IPS DF 4.7 (cell line): Measurements from ENCODE around the gene SLC38A3.
"Not testable (repeated sequence)": the region's sequence is repeated elsewhere in the genome, so short reads cannot be mapped to it uniquely, and the experiment has no call there.

ENCODE experiments used
- DNase-seq: peaks from one replicate; pipeline ENCODE4 v3.0.0-alpha.2; 2013; ENCODE audit warnings: low spot score; ENCODE audit errors: extremely low read depth

The SLC38A3 gene

DNA sequence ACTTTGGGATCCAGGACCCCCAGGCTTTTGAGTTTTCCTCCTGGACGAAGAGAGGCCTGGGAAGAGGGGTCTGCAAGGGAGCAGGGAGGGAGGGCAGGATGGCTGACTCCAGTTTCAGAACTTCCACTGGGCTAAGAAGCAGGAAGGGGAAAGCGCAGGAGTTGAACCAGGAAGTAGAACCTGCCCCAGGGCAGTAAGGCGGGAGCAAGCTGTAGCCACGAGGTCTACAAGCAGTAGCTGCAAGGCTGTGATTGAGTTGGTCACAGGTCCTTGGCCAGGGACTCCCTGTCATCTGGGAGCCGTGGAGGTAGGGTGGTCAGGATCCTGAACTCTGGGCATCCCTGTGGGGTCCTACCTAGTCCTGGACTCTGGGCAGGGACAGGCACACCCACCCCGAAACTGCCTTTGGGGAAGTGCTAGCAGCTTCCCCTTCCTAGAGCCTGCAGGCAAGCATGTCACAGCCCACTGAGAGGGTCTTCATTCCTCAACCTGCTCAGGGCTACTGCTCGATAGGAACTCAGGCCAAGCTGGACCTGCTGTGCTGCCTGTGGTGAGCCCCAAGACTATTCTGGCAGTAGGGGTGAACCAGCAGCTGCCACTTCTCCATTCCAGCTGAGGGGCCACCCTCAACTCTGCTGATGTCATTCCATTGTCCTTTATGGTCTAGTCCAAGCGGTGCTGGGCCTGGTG lies 25.2 kb downstream of the SLC38A3 start:
- DNase-seq: no peak

DNA sequence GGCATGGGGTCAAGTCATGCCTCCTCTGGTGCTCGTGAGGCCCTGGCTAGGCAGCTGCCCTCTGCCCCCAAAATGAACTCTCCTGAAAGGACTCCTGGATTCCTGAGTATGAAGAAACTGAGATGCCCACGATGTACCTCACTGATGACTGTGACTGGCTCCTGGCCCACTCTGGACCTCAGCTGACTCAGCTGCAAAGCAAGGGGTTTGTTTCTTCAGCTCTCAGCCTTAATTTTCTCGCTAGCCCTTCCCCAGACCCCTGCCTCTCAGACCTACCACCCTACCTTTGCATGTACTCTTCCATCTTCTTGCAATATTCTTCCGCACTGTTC lies 25.7 kb downstream of the SLC38A3 start:
- DNase-seq: no peak

DNA sequence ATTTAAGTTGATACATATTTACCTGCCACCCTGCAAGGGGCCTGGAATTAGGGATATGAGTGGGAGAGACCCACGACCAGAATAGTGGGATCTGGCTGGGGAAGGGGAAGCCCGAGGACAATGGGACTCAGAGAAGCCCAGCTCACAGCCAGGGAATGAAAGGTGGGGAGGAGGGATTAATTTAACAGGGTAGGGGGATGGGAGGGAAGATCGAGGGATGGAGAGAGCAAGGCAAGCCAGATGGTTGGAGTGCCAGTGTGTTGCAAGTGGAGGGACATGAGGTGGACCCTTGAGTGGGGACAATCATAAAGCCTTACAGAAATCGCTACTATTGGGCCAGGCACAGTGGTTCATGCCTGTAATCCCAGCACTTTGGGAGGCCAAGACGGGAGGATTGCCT lies 26.5 kb downstream of the SLC38A3 start:
- DNase-seq: no peak

DNA sequence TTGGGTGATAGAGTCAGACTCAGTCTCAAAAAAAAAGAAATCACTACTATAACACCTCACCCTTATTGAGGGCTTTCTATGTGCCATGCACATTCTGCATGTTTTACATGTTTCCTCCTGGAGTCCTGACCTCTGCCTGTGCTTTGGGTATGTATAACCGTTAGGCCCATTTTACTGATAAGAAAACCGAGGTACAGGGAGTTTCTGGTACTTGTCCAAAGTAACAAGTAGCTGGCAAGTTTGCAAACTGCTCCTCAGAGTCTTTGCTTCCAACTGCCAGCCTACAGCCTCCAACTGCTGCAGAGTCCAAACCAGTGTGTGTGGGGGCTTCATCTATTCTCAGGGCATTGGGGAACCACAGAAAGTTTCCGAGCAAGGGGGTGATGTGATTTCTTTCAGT lies 27.2 kb downstream of the SLC38A3 start:
- no peak for DNase-seq

DNA sequence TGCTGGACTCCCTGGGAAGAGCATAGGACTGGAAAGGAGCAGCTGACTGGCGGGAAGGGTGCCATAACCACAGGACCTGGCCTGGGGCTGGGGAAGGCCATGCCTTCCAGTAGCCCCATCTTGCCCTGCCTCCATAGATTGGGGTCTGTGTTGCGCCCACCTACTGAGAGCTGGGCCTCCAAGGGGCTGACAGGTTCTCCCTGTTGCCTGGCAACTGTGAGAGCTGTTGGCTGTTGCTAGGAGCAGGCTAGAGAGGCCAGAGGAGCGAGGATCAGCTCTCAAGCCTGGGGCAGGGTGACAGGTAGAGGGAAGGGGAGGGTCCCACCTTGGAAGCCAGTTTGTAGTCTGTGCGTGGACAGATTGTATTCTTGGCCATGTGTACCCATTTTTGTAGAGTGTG lies 28.1 kb downstream of the SLC38A3 start:
- no peak for DNase-seq

DNA sequence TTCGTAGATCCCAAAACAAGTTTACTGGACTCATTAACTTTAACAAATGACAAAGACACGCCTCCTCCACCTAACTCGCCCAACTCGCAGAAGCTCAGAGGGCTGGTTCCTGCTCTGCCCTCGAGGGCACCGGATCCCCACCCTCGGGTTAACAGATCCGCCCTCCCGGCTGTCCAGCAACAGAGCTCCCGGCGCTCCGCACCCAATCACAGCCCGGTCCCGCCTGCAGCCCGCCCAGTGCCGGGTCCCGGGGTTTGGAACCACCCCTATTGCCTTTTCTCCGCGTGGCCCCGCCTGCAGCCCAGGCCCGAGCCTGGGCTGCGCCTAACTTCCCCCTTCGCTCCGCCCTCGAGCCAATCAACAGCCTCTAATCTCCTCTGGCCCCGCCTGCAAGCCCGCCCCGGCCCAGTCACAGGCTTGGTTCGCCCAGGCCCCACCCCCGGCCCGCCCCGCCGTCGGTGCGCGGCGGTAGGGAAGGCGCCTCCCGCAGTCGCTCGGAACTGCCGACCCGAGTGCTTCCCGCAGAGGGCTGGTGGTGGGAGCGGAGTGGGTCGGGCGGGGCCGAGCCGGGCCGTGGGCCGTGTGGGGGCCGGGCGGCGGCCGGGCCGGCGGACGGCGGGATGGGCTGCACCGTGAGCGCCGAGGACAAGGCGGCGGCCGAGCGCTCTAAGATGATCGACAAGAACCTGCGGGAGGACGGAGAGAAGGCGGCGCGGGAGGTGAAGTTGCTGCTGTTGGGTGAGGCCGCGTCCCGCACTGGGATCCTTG lies 30.8 kb downstream of the SLC38A3 start, which contains the start of gene GNAI2:
GNAI2 (plus strand) TSS at position 489 of the 768 bp plus-strand sequence; CDS start at position 621, 132 bp downstream.
- DNase-seq: no peak

DNA sequence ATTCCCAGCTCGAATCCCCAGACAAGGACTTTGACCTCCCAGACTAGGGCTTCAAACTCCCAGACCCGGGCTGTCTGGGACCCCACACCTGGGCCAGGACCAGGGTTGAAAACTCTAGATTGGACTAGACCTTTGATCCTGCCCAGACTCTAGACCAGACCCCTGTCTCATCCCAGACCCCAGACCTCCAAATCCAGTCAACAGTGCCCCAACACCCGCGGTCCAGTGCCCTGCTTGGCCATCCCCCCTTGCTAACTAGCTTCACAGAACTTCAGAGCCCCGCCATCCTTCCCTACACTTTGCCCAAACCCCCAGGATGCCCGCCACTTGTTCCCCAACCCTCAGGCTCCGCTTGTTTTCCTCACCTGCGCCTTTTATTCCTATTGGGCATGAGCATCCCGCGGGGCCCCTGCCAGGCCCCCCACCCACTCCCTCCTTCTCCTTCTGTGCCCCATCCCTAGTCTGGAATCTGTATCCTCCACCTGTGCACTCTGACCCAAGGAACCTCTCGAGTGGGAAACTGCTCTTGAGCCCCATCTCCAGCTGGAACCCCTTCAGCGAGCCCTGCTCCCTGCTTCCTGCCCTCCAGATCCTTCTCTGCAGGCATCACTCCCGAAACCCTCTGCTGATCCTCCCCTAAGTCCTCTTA lies 31.5 kb downstream of the SLC38A3 start:
- DNase-seq: no peak

DNA sequence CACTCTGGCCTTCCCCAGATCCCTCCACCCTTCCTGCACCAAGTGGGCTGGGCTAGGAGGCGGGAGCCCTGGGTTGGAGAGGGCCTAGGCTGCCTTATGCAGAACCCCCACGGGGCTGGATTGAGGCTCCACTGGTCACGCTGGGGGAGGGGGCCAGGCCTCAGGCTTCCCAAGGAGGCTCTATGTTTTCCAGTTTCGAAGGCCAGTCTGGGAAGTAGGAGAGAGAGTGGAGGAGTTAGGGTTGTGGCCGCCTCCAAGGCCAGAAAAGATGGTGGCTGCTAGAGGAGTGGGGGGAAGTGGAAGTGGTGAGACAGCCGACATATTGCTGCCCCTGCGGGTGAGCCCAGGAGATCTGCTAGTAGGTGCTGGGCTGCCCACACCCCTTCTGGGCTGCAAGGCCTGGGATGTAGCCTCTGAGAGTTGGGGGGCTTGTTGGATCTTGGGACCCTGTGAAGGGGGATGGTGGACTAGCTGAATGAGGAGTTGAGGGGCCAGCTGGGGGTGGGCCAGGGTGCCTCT lies 32.1 kb downstream of the SLC38A3 start:
- DNase-seq: no peak

DNA sequence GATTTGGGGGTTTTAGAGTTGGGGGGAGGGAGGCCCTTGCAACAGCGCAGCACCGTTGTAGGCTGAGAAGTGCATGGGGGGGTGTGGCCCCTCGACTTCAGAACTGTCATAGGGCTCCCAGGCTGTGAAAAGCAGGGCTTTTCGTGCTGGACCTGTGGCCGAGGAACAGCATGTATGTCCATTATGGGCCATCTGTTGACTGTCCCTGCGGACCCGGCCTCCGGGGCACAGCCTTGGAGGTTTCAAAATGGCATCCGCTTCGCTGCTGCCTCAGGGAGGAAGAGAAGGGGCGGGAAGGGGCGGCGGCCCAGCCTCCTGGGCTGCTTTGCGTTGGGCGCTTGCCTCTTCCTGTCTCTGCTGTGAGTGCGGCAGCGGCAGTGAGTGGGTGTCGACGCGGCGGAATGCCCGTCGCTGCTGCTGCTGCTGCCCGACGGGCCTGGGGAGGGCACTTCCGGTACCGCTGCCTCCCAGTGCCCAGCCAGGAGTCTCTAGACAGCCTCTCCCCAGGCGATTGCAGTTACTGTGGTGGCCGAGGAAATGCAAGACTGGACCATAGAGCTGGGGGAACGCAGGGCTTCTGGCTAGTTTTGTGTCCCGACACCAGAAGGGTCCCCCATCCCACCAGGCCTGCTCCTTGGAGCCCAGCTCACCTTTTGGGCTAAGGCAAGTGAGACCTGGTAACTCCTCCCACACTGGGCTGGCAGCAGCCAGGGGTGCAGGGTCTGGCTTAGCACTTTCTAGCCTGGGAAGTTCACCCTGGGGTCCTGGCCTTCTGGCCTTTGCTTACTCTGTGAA lies 32.9 kb downstream of the SLC38A3 start:
- no peak for DNase-seq

DNA sequence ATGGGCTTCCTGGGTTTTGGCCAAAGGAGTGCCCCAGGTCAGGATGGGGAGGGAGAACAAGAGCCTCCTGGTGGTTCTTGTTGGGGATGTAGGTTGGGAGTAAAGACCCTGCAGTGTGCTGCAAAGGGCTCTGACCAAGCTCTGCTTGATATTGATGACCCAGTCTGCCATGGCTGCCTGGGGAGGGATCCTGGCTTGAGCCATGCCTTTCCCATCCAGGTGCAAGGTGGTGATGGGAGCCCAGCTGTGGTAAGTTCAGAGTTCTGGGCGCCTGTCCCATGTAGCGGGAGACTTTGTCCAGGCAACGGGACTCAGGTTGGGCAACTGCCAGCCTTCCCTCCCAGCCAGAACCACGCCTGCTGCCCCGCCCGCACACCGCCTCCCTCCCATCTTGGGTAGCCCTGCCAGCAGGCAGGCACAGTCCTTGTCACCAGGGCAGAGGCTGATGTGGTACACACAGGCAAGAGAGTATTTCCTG lies 33.5 kb downstream of the SLC38A3 start:
- DNase-seq: no peak

DNA sequence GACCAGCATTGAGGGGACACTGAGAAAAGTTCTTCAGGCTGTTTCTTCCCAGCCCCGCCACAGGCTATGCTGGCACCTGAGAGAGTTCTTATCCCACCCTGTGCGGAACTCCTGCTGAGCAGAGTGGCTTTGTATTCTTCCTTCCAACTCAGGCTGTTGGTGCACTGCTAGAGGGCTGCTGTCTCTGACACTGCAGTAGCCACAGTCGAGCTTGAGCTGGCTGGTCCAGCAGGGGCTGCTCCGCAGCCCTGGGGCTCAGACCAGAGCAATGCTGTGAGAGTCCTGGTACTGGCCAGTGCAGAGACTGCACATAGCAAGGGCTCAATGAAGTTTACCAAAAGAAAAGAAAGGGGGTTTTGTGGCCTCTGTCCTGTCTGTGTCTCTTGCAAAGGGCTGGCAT lies 34.6 kb downstream of the SLC38A3 start:
- DNase-seq: no peak

DNA sequence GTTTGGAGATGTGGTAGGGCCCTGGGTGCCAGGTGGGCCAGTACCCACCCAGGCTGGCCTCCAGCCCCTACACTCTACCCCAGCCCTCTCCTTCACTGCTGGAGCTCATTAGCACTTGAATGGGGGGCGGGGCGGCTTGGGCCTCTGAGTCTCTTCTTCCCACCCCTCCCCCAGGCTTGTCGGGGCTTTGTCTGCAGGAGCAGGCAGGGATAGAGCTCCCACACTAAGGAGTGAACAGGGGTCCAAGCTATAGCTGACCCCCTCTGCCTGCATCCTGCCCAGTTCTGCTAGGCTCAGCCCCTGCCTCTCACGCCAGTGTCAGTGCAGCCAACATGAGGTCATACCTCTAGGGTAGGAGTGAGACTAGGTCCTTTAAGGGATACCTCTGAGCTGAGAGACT lies 36.1 kb downstream of the SLC38A3 start:
- no peak for DNase-seq

DNA sequence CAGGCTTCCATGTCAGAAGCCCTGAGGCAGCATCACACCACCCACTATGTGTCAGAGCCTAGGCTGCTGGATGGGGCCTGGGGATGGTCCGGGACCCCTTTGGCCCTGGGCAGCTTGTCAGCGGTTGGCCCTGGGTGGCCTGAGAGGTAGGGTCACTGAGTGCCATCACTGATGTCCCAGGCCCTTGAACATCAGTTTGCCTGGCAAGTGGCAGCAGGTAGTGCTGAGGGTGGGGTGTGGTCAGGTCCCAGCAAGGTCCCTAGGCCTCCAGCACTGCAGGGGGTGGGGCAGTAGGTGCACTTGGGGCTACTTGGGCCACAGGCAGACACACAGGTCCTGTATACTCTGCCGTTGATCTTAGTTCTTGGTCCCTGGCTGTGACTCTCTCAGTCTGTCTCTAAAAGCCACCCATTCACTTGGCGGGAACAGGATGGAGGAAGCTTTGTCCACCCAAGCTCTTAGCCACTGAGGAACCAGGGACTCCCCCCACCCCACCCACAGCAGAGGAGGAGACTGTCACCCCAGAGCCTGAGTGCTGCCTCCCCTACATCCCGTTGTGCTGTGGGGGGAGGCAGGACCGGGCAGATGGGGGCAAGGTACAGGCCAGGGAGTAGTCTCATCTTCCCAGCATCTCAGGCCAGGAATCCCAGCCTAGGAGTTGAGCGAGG lies 36.8 kb downstream of the SLC38A3 start:
- DNase-seq: no peak

DNA sequence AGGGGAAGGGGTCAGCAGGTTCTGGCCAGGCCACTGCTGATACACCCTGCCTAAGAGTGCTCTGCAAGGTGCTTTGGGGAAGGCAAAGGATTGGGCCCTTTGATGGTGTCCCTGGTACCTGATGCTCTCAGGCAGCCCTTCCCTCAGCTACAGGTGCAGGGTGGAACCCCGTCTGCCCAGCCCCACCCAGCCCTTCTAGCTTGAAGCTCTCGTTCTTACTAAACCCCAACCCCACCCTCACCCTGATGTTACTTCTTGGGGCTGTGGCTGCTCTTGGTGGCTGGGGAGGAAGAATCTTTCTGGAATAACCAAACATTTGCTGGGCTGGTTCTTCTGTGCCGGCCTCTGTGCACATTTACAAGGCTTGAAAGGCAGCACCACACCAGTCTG lies 37.3 kb downstream of the SLC38A3 start:
- DNase-seq: no peak

DNA sequence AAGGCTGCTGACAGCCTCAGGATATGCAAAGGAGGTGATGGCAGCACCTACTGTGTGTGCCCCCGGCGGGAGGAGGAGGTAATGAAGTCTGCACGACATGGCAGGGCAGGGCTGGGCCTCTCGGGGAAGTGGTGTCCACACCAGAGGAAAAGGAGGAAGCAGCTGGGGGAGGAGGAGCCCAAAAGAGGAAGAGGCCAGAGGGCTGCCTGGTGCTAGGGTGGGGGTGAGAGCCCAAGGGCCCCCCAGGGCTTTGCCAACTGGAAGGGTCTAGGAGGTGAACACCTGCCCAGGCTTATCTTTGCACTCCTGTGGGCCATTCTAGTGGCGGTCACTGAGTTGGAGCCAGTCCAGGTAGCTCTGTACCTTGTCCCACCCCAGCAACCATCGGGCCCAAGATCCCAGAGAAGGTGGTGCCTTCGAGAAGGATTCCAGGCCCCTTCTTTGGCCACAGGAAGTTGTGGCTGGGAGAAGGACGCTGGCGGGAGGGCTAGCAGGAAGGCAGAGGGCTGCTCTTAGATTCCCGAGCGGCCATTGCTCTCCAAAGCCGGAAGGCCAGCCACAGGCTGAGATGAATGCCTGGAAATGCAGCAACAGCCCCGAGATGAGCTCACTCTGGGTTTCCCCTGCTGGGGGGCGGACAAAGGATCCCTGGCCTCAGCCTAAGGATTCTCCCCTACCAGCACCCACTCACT lies 37.9 kb downstream of the SLC38A3 start:
- DNase-seq: no peak

DNA sequence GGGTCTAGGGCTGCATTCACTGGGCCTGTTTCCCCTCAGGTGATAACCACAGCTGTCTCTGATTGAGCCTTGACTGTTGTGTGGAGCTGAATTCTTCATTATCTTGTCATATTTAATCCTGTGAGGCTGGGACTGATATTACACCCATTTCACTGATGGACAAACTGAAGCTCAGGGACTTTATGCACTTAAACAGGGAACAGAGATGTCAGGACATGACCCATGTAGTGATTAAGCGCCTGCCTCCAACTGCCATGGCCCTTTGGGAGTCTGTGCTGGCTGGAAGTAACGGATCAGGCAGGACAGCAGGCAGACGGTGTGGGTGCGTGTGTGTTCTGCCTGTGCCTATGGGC lies 38.4 kb downstream of the SLC38A3 start:
- DNase-seq: no peak

DNA sequence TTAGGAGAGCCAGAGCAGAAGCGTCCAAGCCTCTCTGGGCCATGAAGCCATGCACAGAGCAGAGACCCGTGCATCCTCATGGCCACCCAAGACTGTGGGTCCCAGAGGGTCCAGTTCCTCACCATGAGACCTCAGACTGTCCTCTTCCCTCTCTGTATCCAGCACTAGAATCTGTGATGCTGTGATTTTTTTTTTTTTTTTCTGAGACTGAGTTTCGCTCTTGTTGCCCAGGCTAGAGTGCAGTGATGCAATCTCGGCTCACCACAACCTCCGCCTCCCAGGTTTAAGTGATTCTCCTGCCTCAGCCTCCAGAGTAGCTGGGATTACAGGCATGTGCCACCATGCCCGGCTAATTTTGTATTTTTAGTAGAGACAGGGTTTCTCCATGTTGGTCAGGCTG lies 39.7 kb downstream of the SLC38A3 start:
- DNase-seq: not testable (repeated sequence)

DNA sequence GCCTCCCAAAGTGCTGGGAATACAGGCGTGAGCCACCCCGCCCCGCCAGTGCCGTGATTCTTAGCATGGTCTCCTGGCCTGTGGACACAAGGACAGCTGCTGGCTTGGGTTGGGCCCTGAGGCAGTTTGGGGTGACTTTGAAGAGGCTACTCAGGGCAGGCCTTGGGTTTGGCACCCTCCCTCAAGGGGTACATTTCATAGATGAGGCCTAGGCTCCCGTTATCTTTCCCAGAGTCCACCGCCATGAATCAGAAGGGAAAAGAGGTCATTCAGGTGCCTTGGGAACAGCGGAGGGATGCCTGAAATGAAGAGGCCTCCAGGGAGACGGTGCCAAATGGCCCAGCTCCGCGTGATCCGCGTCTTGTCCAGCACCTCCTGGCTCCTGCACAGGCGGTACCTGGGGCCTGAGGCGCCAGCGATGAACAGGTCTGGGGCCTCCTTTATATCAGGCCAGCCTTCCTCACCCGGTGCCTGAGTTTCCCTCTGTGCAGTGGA lies 40.2 kb downstream of the SLC38A3 start:
- no peak for DNase-seq

DNA sequence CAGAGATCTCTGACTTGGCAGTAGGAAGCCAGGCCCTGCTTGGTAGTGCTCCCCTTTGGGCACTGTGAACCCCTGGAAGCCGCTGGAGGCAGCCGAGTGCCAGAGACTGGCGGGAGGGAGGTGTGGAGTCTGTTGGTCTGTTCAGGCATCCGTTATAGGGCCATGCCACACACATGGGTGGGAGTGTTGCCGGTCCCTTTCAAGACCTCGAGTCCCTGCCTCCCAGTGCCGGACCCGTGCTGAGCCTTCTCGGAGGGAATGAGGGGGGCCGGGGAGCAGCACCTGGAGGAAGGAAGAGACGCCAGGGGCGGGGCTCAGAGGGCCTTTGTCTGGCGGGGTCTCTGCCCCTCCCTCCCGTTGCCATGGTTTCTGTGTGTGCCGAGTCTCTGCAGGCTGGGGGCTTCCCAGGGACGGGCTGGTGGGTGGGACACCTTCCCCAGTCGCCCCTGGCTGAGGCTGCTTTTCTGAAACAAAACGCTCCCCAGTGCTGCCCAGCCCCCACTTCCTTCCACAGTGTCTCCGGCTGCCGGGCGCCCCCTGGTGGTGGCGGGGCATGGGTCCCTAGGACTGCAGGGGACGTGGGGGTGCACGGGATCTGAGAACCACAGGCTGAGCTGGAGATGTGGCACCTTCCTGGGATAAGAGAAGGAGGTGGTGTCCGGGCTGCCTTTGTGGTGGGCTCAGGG lies 40.9 kb downstream of the SLC38A3 start:
- no peak for DNase-seq

DNA sequence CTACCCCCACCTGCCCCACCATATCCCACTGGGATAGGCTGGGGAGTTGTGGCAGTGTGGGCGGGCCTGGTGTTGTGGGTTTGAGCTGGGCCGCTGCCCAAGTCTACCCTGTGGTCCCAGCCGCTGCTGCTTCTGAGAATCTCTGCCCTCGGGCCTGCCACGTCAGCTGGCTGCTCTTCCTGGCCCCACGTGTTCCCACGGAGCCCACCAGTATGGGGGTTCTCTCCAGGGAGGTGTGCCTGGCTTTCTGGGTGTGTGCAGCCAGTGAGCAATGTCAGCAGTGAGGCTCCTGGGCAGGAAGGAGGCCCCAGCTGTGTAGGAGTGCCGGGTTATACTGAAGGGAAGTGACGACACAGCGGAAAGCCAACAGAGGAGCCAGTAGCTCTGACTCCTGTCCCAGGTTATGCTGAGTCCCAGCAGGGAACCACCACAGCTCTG lies 41.5 kb downstream of the SLC38A3 start:
- no peak for DNase-seq
